LHCN-M2 (cell line): ENCODE results near the gene SIAH3. TPM values are rescaled to one million over a fixed set of nuclear protein-coding genes. Genes with fewer than 3 reads are reported as not detected.
"Not testable (repeated sequence)": the region's sequence is repeated elsewhere in the genome, so short reads cannot be mapped to it uniquely, and the experiment has no call there.

ENCODE experiments used
- DNase-seq: peaks from one replicate; pipeline ENCODE4 v3.0.0-alpha.2; 2012; ENCODE audit warnings: low read depth
- total RNA-seq: library from RNA; depleted of rRNA; stranded (reverse); fragments of >200 nt; gene quantifications from 2 replicates; pipeline ENCODE4 v1.2.3, GENCODE V29; 2014

Gene SIAH3
- total RNA-seq, 1 experiment from 2014 or later = not detected

GRCh38 chr13:45783346-45784043, 68.1 kb downstream of the SIAH3 start:
- no peak for DNase-seq

GRCh38 chr13:45782327-45783045, 69.1 kb downstream of the SIAH3 start:
- DNase-seq = no peak

- DNase-seq = no peak
Measured at GRCh38 chr13:45781553-45782326, 69.8 kb downstream of the SIAH3 start.

- DNase-seq = no peak
Measured at GRCh38 chr13:45779901-45780300, 71.7 kb downstream of the SIAH3 start.

- DNase-seq = no peak
Measured at GRCh38 chr13:45778882-45779281, 72.7 kb downstream of the SIAH3 start.

- DNase-seq = no peak
Measured at GRCh38 chr13:45776748-45777147, 74.8 kb downstream of the SIAH3 start.

- DNase-seq = no peak
Measured at GRCh38 chr13:45775401-45775963, 76.1 kb downstream of the SIAH3 start.

- DNase-seq = no peak
Measured at GRCh38 chr13:45773944-45774343, 77.6 kb downstream of the SIAH3 start.

- DNase-seq = peak; percentile 5
Measured at GRCh38 chr13:45773236-45773635, 78.3 kb downstream of the SIAH3 start.

- no peak for DNase-seq
Measured at GRCh38 chr13:45770886-45771285, 80.7 kb downstream of the SIAH3 start.

- no peak for DNase-seq
Measured at GRCh38 chr13:45768656-45769479, 82.7 kb downstream of the SIAH3 start.

GRCh38 chr13:45765464-45765863, 86.1 kb downstream of the SIAH3 start:
- no peak for DNase-seq

- no peak for DNase-seq
Measured at GRCh38 chr13:45763419-45763818, 88.1 kb downstream of the SIAH3 start.

- not testable (repeated sequence) for DNase-seq
Measured at GRCh38 chr13:45757589-45757988, 94.0 kb downstream of the SIAH3 start.

GRCh38 chr13:45756498-45756897, 95.1 kb downstream of the SIAH3 start:
- not testable (repeated sequence) for DNase-seq

- DNase-seq = no peak
Measured at GRCh38 chr13:45752510-45752909, 99.0 kb downstream of the SIAH3 start.

GRCh38 chr13:45751885-45752284, 99.7 kb downstream of the SIAH3 start:
- peak; percentile 1 for DNase-seq

GRCh38 chr13:45750566-45750965, 101.0 kb downstream of the SIAH3 start:
- no peak for DNase-seq

- DNase-seq = no peak
Measured at GRCh38 chr13:45748941-45749759, 102.4 kb downstream of the SIAH3 start.

GRCh38 chr13:45747071-45747470, 104.5 kb downstream of the SIAH3 start:
- no peak for DNase-seq
